ENCODE results near the gene TELO2.

GRCh38 chr16:1536601-1537000, 43.4 kb downstream of the TELO2 start:
- TF ChIP-seq CTCF (IDR thresholded peaks at IDR 0.05) (no peak), POLR2A (IDR thresholded peaks at IDR 0.05) (no peak)

Measured in esophagus squamous epithelium (tissue), 4 donors.